HK-2 (cell line): ENCODE data around the gene GSTA2.
"Not testable (repeated sequence)": the region's sequence is repeated elsewhere in the genome, so short reads cannot be mapped to it uniquely, and the experiment has no call there.

Experiments used
- DNase-seq: peaks from one replicate; pipeline ENCODE4 v3.0.0-alpha.2; 2018; ENCODE audit not compliant: unreplicated experiment

The GSTA2 gene

GRCh38 chr6:52725535-52726192 lies 37.6 kb downstream of the GSTA2 start:
- no peak for DNase-seq

- DNase-seq: no peak
Observed at GRCh38 chr6:52725143-52725534, 38.1 kb downstream of the GSTA2 start.

- peak; percentile 53 for DNase-seq
Observed at GRCh38 chr6:52724406-52725121, 38.7 kb downstream of the GSTA2 start.

- DNase-seq: no peak
Observed at GRCh38 chr6:52724042-52724405, 39.3 kb downstream of the GSTA2 start.

- DNase-seq: no peak
Observed at GRCh38 chr6:52720321-52720720, 43.0 kb downstream of the GSTA2 start.

- no peak for DNase-seq
Observed at GRCh38 chr6:52718550-52718949, 44.7 kb downstream of the GSTA2 start.

- not testable (repeated sequence) for DNase-seq
Observed at GRCh38 chr6:52714761-52715160, 48.5 kb downstream of the GSTA2 start.

- DNase-seq: no peak
Observed at GRCh38 chr6:52712136-52712535, 51.1 kb downstream of the GSTA2 start.

GRCh38 chr6:52707963-52708680 lies 55.2 kb downstream of the GSTA2 start:
- no peak for DNase-seq

- no peak for DNase-seq
Observed at GRCh38 chr6:52706001-52706400, 57.3 kb downstream of the GSTA2 start.

- DNase-seq: not testable (repeated sequence)
Observed at GRCh38 chr6:52704781-52705502, 58.3 kb downstream of the GSTA2 start.

- DNase-seq: no peak
Observed at GRCh38 chr6:52704060-52704459, 59.2 kb downstream of the GSTA2 start.
